Fibroblast of upper back skin (primary cell): ENCODE data around the gene PPP2R3A.
"Not testable (repeated sequence)": the region's sequence is repeated elsewhere in the genome, so short reads cannot be mapped to it uniquely, and the experiment has no call there.

Source experiments
- DNase-seq: peaks from one replicate; pipeline ENCODE4 v3.0.0-alpha.2; 2013

PPP2R3A gene

GRCh38 chr3:135965506-135966270 lies at the start of gene PPP2R3A:
PPP2R3A (plus strand) TSS chr3:135965728; CDS start chr3:136001499, 35,771 bp downstream.
- DNase-seq, result peak; percentile 84

- no peak for DNase-seq
These were observed 49.2 kb upstream of the PPP2R3A start for GRCh38 chr3:135916310-135916709.

- no peak for DNase-seq
These were observed 48.5 kb upstream of the PPP2R3A start for GRCh38 chr3:135917076-135917475.

GRCh38 chr3:135917927-135918597 lies 47.5 kb upstream of the PPP2R3A start:
- no peak for DNase-seq

GRCh38 chr3:135918600-135918999 lies 46.9 kb upstream of the PPP2R3A start:
- peak; percentile 48 for DNase-seq

GRCh38 chr3:135920275-135920674 lies 45.3 kb upstream of the PPP2R3A start:
- DNase-seq, result no peak

- no peak for DNase-seq
These were observed 42.7 kb upstream of the PPP2R3A start for GRCh38 chr3:135922903-135923250.

- DNase-seq, result no peak
These were observed 41.0 kb upstream of the PPP2R3A start for GRCh38 chr3:135924506-135924905.

- no peak for DNase-seq
These were observed 38.9 kb upstream of the PPP2R3A start for GRCh38 chr3:135926664-135927063.

GRCh38 chr3:135927155-135927554 lies 38.4 kb upstream of the PPP2R3A start:
- no peak for DNase-seq

- peak; percentile 62 for DNase-seq
These were observed 35.9 kb upstream of the PPP2R3A start for GRCh38 chr3:135929670-135930069.

- DNase-seq, result peak; percentile 30
These were observed 35.3 kb upstream of the PPP2R3A start for GRCh38 chr3:135930255-135930654.

- not testable (repeated sequence) for DNase-seq
These were observed 30.4 kb upstream of the PPP2R3A start for GRCh38 chr3:135935171-135935570.

- not testable (repeated sequence) for DNase-seq
These were observed 27.8 kb upstream of the PPP2R3A start for GRCh38 chr3:135937766-135938165.

- peak; percentile 30 for DNase-seq
These were observed 20.7 kb upstream of the PPP2R3A start for GRCh38 chr3:135944831-135945230.

- DNase-seq, result no peak
These were observed 14.6 kb upstream of the PPP2R3A start for GRCh38 chr3:135950941-135951340.

GRCh38 chr3:135964160-135964955 lies 1.2 kb upstream of the PPP2R3A start:
- DNase-seq, result no peak

GRCh38 chr3:135965129-135965505 lies 411 bp upstream of the PPP2R3A start:
- DNase-seq, result no peak

- peak; percentile 34 for DNase-seq
These were observed 888 bp downstream of the PPP2R3A start for GRCh38 chr3:135966271-135966961.

GRCh38 chr3:135966962-135967274 lies 1.4 kb downstream of the PPP2R3A start:
- no peak for DNase-seq

- no peak for DNase-seq
These were observed 2.3 kb downstream of the PPP2R3A start for GRCh38 chr3:135967867-135968266.

GRCh38 chr3:135970506-135971116 lies 5.1 kb downstream of the PPP2R3A start:
- DNase-seq, result no peak

GRCh38 chr3:135973841-135974240 lies 8.3 kb downstream of the PPP2R3A start:
- no peak for DNase-seq
